NCI-H2227 treated with DMSO at 0.1 percent for 48 hours (cell line): Measurements from ENCODE around the gene SLC23A2.
A peak's percentile ranks its signal among the peaks of the same experiment; 100 is the strongest.
"Not testable (repeated sequence)": the region's sequence is repeated elsewhere in the genome, so short reads cannot be mapped to it uniquely, and the experiment has no call there.

Experiments
- DNase-seq: peaks from one replicate; lab custom pipeline; 2025; lab: John Stamatoyannopoulos, UW

Gene SLC23A2

GRCh38 chr20:4876301-4876700, 125.0 kb downstream of the SLC23A2 start:
- DNase-seq, result no peak

GRCh38 chr20:4875578-4876067, 125.7 kb downstream of the SLC23A2 start:
- peak; percentile 23 for DNase-seq

- DNase-seq, result no peak
These were observed 127.9 kb downstream of the SLC23A2 start for GRCh38 chr20:4873396-4873795.

GRCh38 chr20:4871486-4871885, 129.8 kb downstream of the SLC23A2 start:
- no peak for DNase-seq

- DNase-seq, result no peak
These were observed 130.4 kb downstream of the SLC23A2 start for GRCh38 chr20:4870906-4871305.

- DNase-seq, result no peak
These were observed 131.8 kb downstream of the SLC23A2 start for GRCh38 chr20:4869290-4870193.

GRCh38 chr20:4867051-4867450, 134.3 kb downstream of the SLC23A2 start:
- DNase-seq, result no peak

- no peak for DNase-seq
These were observed 134.9 kb downstream of the SLC23A2 start for GRCh38 chr20:4866429-4866828.

- no peak for DNase-seq
These were observed 137.0 kb downstream of the SLC23A2 start for GRCh38 chr20:4864311-4864752.

- no peak for DNase-seq
These were observed 138.6 kb downstream of the SLC23A2 start for GRCh38 chr20:4862661-4863060.

GRCh38 chr20:4861961-4862360, 139.3 kb downstream of the SLC23A2 start:
- no peak for DNase-seq

- no peak for DNase-seq
These were observed 143.3 kb downstream of the SLC23A2 start for GRCh38 chr20:4858000-4858399.

- no peak for DNase-seq
These were observed 145.1 kb downstream of the SLC23A2 start for GRCh38 chr20:4856022-4856755.

GRCh38 chr20:4855555-4855954, 145.8 kb downstream of the SLC23A2 start:
- DNase-seq, result no peak

GRCh38 chr20:4855097-4855496, 146.2 kb downstream of the SLC23A2 start:
- DNase-seq, result no peak

- no peak for DNase-seq
These were observed 146.8 kb downstream of the SLC23A2 start for GRCh38 chr20:4854561-4854901.

GRCh38 chr20:4853757-4854560, 147.4 kb downstream of the SLC23A2 start:
- DNase-seq, result no peak

GRCh38 chr20:4853004-4853403, 148.3 kb downstream of the SLC23A2 start:
- DNase-seq, result no peak

- DNase-seq, result no peak
These were observed 150.3 kb downstream of the SLC23A2 start for GRCh38 chr20:4850960-4851359.

GRCh38 chr20:4848829-4849228, 152.5 kb downstream of the SLC23A2 start:
- DNase-seq, result not testable (repeated sequence)

- no peak for DNase-seq
These were observed 153.3 kb downstream of the SLC23A2 start for GRCh38 chr20:4848041-4848440.

- DNase-seq, result no peak
These were observed 154.5 kb downstream of the SLC23A2 start for GRCh38 chr20:4846821-4847220.
